Vagina (tissue), 2 donors: ENCODE data around the gene SLC29A2. TPM values are rescaled to one million over a fixed set of nuclear protein-coding genes. Genes with fewer than 3 reads are reported as not detected.

Experiments
- DNase-seq, 2 donors: peaks; one replicate each; pipeline ENCODE4 v3.0.0-alpha.2; 2017; ENCODE audit errors: extremely low spot score in 2 of 2
- H3K27ac ChIP-seq: fragments of 200-600 bp; sonication (generic); one replicate; pipeline ENCODE4 v1.5.1; 2019
- H3K27me3 ChIP-seq: fragments of 200-600 bp; sonication (generic); one replicate; pipeline ENCODE4 v1.5.1; 2019
- H3K36me3 ChIP-seq, 2 donors: fragments of 200-600 bp; sonication (generic); one replicate each; pipeline ENCODE4 v1.5.1; 2017 to 2019
- H3K4me1 ChIP-seq: fragments of 200-600 bp; sonication (generic); one replicate; pipeline ENCODE4 v1.5.1; 2019
- H3K4me3 ChIP-seq, 2 donors: fragments of 200-600 bp; sonication (generic); 1 replicate in 1 of 2; 2 replicates in 1 of 2; pipeline ENCODE4 v1.5.1; 2016 to 2019
- H3K9me3 ChIP-seq: fragments of 200-600 bp; sonication (generic); one replicate; pipeline ENCODE4 v1.5.1; 2019
- CTCF ChIP-seq, 3 experiments: fragments of 450-650 bp in 2 of 3; fragments of 200-600 bp in 1 of 3; sonication (generic) in 1 of 3; IDR thresholded peaks; one replicate each; pipeline ENCODE4 v1.5.1; 2017 to 2019; ENCODE audit warnings: antibody characterized with exemption in 3 of 3, mild to moderate bottlenecking in 2 of 3, moderate library complexity in 2 of 3
- POLR2A ChIP-seq, 2 donors: fragments of 450-650 bp; IDR thresholded peaks; one replicate each; pipeline ENCODE4 v1.6.1; 2017; ENCODE audit warnings: antibody characterized with exemption in 2 of 2, mild to moderate bottlenecking in 2 of 2, moderate library complexity in 2 of 2
- POLR2AphosphoS5 ChIP-seq, 2 donors: sonication (generic); formaldehyde crosslinking; IDR thresholded peaks; one replicate each; pipeline ENCODE4 v1.9.0; 2017; ENCODE audit warnings: antibody characterized with exemption in 2 of 2, mild to moderate bottlenecking in 2 of 2, low read depth in 1 of 2; ENCODE audit not compliant: insufficient read depth in 1 of 2
- intact Hi-C: fragments of 100-400 bp; cut with DNase I; formaldehyde crosslinking; loops from one replicate; pipeline ENCODE4 v1.15.1; 2023
- small RNA-seq: library from RNA; depleted of rRNA; stranded (forward); fragments of <200 nt; gene quantifications from one replicate; pipeline ENCODE3, GENCODE V24; 2016
- total RNA-seq: library from RNA; depleted of rRNA; stranded (reverse); fragments of >200 nt; gene quantifications from one replicate; pipeline ENCODE4 v1.2.3, GENCODE V29; 2016

Gene SLC29A2
- total RNA-seq, 1 donor from 2014 or later, result 4.2 TPM

DNA sequence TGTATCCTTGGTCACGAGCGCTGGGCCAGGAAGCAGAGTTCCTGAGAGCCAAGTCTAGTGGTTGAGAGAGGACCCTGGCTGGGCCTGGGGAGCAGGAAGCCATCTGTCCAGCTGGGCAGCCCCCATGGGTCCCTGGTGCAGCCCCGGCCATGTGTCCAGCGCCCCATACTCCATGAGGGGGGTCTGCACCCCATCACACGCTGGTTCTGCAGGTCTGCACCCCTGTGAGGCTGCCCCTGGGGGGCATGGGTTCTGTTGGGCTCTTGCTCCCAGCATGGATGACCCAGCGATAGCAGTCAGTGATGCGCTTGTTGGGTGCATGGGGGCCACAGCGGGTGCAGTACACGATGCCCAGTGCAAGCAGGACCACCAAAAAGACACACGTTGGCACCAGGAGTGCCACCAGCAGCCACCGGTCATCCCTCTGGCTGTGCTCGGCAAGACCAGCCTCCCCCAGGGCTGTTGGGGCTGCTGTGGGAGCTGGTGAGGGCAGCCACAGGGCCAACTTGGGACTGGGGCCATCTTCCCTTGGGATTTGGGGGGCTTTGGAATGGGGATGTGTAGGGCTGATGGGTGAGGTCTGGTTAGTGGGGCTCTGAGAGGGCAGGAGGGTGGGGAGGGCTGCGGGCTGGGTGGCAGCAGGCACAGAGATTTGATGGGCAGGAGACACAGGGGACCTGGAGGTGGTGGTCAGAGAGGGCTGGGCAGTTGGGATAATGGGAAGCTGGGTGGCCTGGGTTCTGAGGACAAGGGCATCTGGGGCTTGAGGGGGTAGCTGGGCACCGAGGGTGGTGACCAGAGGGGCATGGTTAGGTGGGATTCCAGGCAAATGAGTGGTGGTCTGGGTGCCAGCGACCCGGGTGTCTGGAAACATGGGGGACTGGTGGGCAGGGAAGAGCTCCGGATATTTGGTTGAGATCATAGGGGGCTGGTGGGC is 56.7 kb downstream of the SLC29A2 start:
- intact Hi-C loops, result no loop called here

GRCh38 chr11:66314186-66314501 is 57.4 kb downstream of the SLC29A2 start:
- peaks cover 61% of the 10 kb centered on the region for H3K4me1 ChIP-seq
- no peaks in the 10 kb centered on the region for H3K27me3 ChIP-seq
- intact Hi-C loops, result no loop called here
- no peak for TF ChIP-seq CTCF (IDR thresholded peaks at IDR 0.05)
- no peak for TF ChIP-seq POLR2A (IDR thresholded peaks at IDR 0.05)
- no peak for TF ChIP-seq POLR2AphosphoS5 (IDR thresholded peaks at IDR 0.05; ENCODE audit: insufficient read depth in 1 of 2, low read depth in 1 of 2)
- DNase-seq, result no peak
- H3K36me3 ChIP-seq, result no peaks in the 10 kb centered on the region
- peak overlapping the region; percentile 85 for H3K27ac ChIP-seq
- no peaks in the 10 kb centered on the region for H3K9me3 ChIP-seq
- H3K4me3 ChIP-seq, result peak overlapping the region; percentile 58 to 68

More for the DNA sequence above, 56.7 kb downstream of the SLC29A2 start:
- Histone ChIP-seq H3K9me3 (no peaks in the 10 kb centered on the region), H3K4me1 (peaks cover 66% of the 10 kb centered on the region), H3K27ac (peak overlapping the region; percentile 85), H3K27me3 (no peaks in the 10 kb centered on the region), H3K36me3 (no peaks in the 10 kb centered on the region), H3K4me3 (peak overlapping the region; percentile 58 to 68)
- no peak for DNase-seq
- TF ChIP-seq POLR2A (IDR thresholded peaks at IDR 0.05) (no peak), CTCF (IDR thresholded peaks at IDR 0.05) (no peak), POLR2AphosphoS5 (IDR thresholded peaks at IDR 0.05; ENCODE audit: insufficient read depth in 1 of 2, low read depth in 1 of 2) (no peak)

DNA sequence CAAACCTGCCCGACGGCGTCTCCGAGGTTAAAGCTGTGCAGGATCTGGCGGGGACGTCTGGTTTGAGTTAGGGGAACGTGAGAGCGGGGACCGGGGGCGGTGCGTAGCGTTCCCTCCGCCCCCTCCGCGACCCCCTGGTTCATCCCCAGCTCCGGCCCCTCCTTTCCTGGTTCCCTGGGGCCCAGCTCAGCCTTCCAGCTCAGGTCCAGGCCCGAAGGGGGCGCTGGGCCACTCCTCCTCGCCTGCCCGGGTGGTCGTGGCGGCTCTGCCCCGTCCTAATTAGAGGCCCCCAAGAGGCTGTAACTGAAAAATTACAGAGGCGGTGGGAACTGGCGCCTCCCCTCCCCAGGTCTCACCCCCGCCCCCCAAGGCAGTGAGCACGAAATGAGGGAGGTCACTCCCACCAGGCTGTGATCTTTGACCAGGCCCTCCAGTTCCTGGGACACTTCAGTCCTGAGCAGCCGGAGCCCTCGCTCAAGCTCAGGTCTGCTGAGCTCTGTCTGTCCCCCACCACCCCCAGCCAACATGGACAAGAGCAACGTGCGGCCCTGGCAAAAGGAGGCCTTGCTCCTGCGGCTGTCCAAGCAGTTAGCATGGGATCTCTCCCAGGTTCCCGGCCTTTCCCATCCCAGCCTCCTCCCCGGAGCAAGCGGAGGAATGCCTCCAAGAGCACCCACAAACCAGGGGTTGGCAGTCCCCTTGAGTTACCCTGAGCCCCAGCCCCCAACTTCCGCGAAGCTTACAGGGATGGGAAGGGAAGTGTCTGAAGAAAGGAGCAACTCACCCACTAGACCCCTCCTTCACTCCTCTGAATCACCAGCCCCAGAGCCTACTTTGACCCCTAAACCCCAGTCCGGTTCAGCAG is 58.0 kb downstream of the SLC29A2 start:
- no peaks in the 10 kb centered on the region for H3K9me3 ChIP-seq

GRCh38 chr11:66312549-66313320 is 58.8 kb downstream of the SLC29A2 start:
- H3K27ac ChIP-seq, result peak overlapping the region; percentile 85
- H3K4me1 ChIP-seq, result peaks cover 47% of the 10 kb centered on the region
- H3K36me3 ChIP-seq, result no peaks in the 10 kb centered on the region
- intact Hi-C loops, result loop anchor here (1.0 to 2.0 kb wide), 2 partner anchors 16 to 40 kb away; no protein-coding TSS in a partner anchor
- H3K4me3 ChIP-seq, result peak overlapping the region; percentile 58 to 68
- TF ChIP-seq POLR2AphosphoS5 (IDR thresholded peaks at IDR 0.05; ENCODE audit: insufficient read depth in 1 of 2, low read depth in 1 of 2) (peak; percentile 67 to 82), POLR2A (IDR thresholded peaks at IDR 0.05) (peak in 1 of 2 donors; percentile 62), CTCF (IDR thresholded peaks at IDR 0.05) (no peak)
- no peaks in the 10 kb centered on the region for H3K27me3 ChIP-seq
- DNase-seq, result peak in 1 of 2 donors; percentile 98
- H3K9me3 ChIP-seq, result no peaks in the 10 kb centered on the region

More for the DNA sequence above, 58.0 kb downstream of the SLC29A2 start:
- intact Hi-C loops, result loop anchor here (1.0 to 2.0 kb wide), 2 partner anchors 15 to 41 kb away; no protein-coding TSS in a partner anchor
- DNase-seq, result no peak
- Histone ChIP-seq H3K4me1 (peaks cover 55% of the 10 kb centered on the region), H3K27me3 (no peaks in the 10 kb centered on the region), H3K27ac (peak overlapping the region; percentile 85), H3K4me3 (peak overlapping the region; percentile 58 to 68), H3K36me3 (no peaks in the 10 kb centered on the region)
- peak in 1 of 2 donors; percentile 61 for TF ChIP-seq POLR2AphosphoS5 (IDR thresholded peaks at IDR 0.05; ENCODE audit: insufficient read depth in 1 of 2, low read depth in 1 of 2)
- TF ChIP-seq POLR2A (IDR thresholded peaks at IDR 0.05), result peak in 1 of 2 donors; percentile 10
- no peak for TF ChIP-seq CTCF (IDR thresholded peaks at IDR 0.05)

Small RNA genes within 50 kb of the gene (small RNA-seq; reads per million reads assigned to genes)
- gene RF00017 (not detected), gene RNU1-84P (not detected)

Other genes starting within 250 kb of the SLC29A2 start
- 14.0 TPM for gene KLC2, start 114.1 kb downstream of the SLC29A2 start, total RNA-seq
- 72.7 TPM for gene RAB1B, start 103.1 kb downstream of the SLC29A2 start, total RNA-seq
- 3.2 TPM for gene CNIH2, start 93.6 kb downstream of the SLC29A2 start, total RNA-seq
- gene YIF1A, start 82.6 kb downstream of the SLC29A2 start, total RNA-seq, result 130 TPM
- 1.7 TPM for gene TMEM151A, start 79.9 kb downstream of the SLC29A2 start, total RNA-seq
- gene CD248, start 54.7 kb downstream of the SLC29A2 start, total RNA-seq, result 45.2 TPM
- gene RIN1, start 35.3 kb downstream of the SLC29A2 start, total RNA-seq, result 19.2 TPM
- 37.1 TPM for gene BRMS1, start 26.7 kb downstream of the SLC29A2 start, total RNA-seq
- 25.0 TPM for gene B4GAT1, start 24.1 kb downstream of the SLC29A2 start, total RNA-seq
- not detected for gene NPAS4, start 49.3 kb upstream of the SLC29A2 start, total RNA-seq
- gene MRPL11, start 67.1 kb upstream of the SLC29A2 start, total RNA-seq, result 49.4 TPM
- gene PELI3, start 95.1 kb upstream of the SLC29A2 start, total RNA-seq, result 21.6 TPM
- 10.8 TPM for gene DPP3, start 108.7 kb upstream of the SLC29A2 start, total RNA-seq
- gene BBS1, start 138.9 kb upstream of the SLC29A2 start, total RNA-seq, result 53.8 TPM
- gene ZDHHC24, start 174.3 kb upstream of the SLC29A2 start, total RNA-seq, result 16.5 TPM
- not detected for gene ACTN3, start 175.1 kb upstream of the SLC29A2 start, total RNA-seq
- 85.7 TPM for gene CTSF, start 196.8 kb upstream of the SLC29A2 start, total RNA-seq
- 0.74 TPM for gene CCDC87, start 221.3 kb upstream of the SLC29A2 start, total RNA-seq
- gene CCS, start 221.4 kb upstream of the SLC29A2 start, total RNA-seq, result 42.5 TPM
- gene RBM14, start 244.9 kb upstream of the SLC29A2 start, total RNA-seq, result 34.9 TPM